Panc1 (cell line): ENCODE measurements around the gene WDR27. TPM values are rescaled to one million over a fixed set of nuclear protein-coding genes. Genes with fewer than 3 reads are reported as not detected.

Experiments
- ATAC-seq: fragments of 200-7000 bp; cut with Tn5 transposase; 2 replicates; pipeline ENCODE4 v1.9.1; 2020; ENCODE audit warnings: mild to moderate bottlenecking, moderate library complexity
- BruUV-seq: library from RNA; stranded (reverse); fragments of 400-500 nt; replicated peaks from 2 replicates; lab custom pipeline; 2021; lab: Mats Ljungman, UMichigan
- CTCF ChIA-PET: fragments of 300-600 bp; sonication (Branson Sonifier 250); formaldehyde crosslinking; loops from one replicate; lab custom pipeline; 2022; ENCODE audit warnings: antibody characterized with exemption; lab: Charles Lee
- POLR2A ChIA-PET: fragments of 300-600 bp; sonication (Branson Sonifier 250); formaldehyde crosslinking; loops from one replicate; lab custom pipeline; 2022; ENCODE audit warnings: antibody characterized with exemption; lab: Charles Lee
- DNase-seq: peaks from one replicate; pipeline ENCODE4 v3.0.0-alpha.2; 2010; ENCODE audit warnings: low read depth, low spot score
- H3K27ac ChIP-seq: 2 replicates; pipeline ENCODE4 v1.5.1; 2011; ENCODE audit warnings: mild to moderate bottlenecking, low read length, inconsistent platforms
- H3K27me3 ChIP-seq: fragments of 200-500 bp; sonication (Bioruptor generic); 2 replicates; pipeline ENCODE4 v1.6.0; 2014; ENCODE audit warnings: low read length, inconsistent platforms; ENCODE audit not compliant: control insufficient read depth, insufficient read depth
- H3K36me3 ChIP-seq: fragments of 200-500 bp; sonication (Bioruptor generic); 2 replicates; pipeline ENCODE4 v1.5.1; 2014; ENCODE audit warnings: inconsistent platforms, mild to moderate bottlenecking, low read length, moderate library complexity; ENCODE audit not compliant: control insufficient read depth, insufficient read depth
- H3K4me1 ChIP-seq: 2 replicates; pipeline ENCODE4 v1.5.1; 2011; ENCODE audit warnings: inconsistent platforms, mild to moderate bottlenecking, low read length, moderate library complexity; ENCODE audit not compliant: control insufficient read depth, insufficient read depth
- H3K4me3 ChIP-seq, 2 experiments: 2 replicates each; pipeline ENCODE4 v1.5.1; 2011 to 2012; ENCODE audit warnings: low read depth in 2 of 2, low read length in 2 of 2, mild to moderate bottlenecking in 2 of 2, inconsistent platforms in 1 of 2, moderate library complexity in 1 of 2
- H3K9me3 ChIP-seq: fragments of 200-500 bp; sonication (Bioruptor generic); 2 replicates; pipeline ENCODE4 v1.5.1; 2014; ENCODE audit warnings: low read depth, mild to moderate bottlenecking, inconsistent platforms, low read length, moderate library complexity; ENCODE audit not compliant: control insufficient read depth, insufficient read depth
- CTCF ChIP-seq: fragments of 450-650 bp; IDR thresholded peaks from 2 replicates; pipeline ENCODE4 v1.5.1; 2017; ENCODE audit warnings: mild to moderate bottlenecking
- POLR2AphosphoS5 ChIP-seq: IDR thresholded peaks from 2 replicates; pipeline ENCODE4 v1.6.1; 2012; ENCODE audit warnings: mild to moderate bottlenecking, low read depth, low read length, moderate library complexity
- SIN3A ChIP-seq: IDR thresholded peaks from 2 replicates; pipeline ENCODE4 v1.6.1; 2012; ENCODE audit warnings: low read depth, mild to moderate bottlenecking, low read length, moderate library complexity, borderline replicate concordance; ENCODE audit not compliant: insufficient read depth
- TCF7L2 ChIP-seq: IDR thresholded peaks from 2 replicates; pipeline ENCODE4 v1.6.1; 2011; ENCODE audit warnings: mild to moderate bottlenecking, low read depth, low read length, inconsistent platforms
- in situ Hi-C: cut with HindIII; loops from 2 replicates; pipeline ENCODE4 v1.10.0; 2016; ENCODE audit warnings: low sequenced_read_pairs, low pct_unique_long_range_greater_than_20kb
- intact Hi-C: fragments of 100-400 bp; cut with micrococcal nuclease; formaldehyde crosslinking; loops from one replicate; pipeline ENCODE4 v1.10.0; 2022; ENCODE audit not compliant: unreplicated experiment
- total RNA-seq: library from RNA; stranded (reverse); gene quantifications from one replicate; pipeline ENCODE4 v1.2.1, GENCODE V29; 2021; ENCODE audit not compliant: unreplicated experiment
- TF ChIP-seq, protein P1 (sequence below), 2 experiments: IDR thresholded peaks; 2 replicates each; pipeline ENCODE4 v1.6.1; 2011 to 2012; ENCODE audit warnings: low read depth in 2 of 2, control low read depth in 1 of 2, low read length in 1 of 2, mild to moderate bottlenecking in 1 of 2, moderate library complexity in 1 of 2; ENCODE audit not compliant: insufficient read depth in 1 of 2

WDR27 gene
- total RNA-seq, 1 experiment from 2014 or later: 56.3 TPM

DNA sequence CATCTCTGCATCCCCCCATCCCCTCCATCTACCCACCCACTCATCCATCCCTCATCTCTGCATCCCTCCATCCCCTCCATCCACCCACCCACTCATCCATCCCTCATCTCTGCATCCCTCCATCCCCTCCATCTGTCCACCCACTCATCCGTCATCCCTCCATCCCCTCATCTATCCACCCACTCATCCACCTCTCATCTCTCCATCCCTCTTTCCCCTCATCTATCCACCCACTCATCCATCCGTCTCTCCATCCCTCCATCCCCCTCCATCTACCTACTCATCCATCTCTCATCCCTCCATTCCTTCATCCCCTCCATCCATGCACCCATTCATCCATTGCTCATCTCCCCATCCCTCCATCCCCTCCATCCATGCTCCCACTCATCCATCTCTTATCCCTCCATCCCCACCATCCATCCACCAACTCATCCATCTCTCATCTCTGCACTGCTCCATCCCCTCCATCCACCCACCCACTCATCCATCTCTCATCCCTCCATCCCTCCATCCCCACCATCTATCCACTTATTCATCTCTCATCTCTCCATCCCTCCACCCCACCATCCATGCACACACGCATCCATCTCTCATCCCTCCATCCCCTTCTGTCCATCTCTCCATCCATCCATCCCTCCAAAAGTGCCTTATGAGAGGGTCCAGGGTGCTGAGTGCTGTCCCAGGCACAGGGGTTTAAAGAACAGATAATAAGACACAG is 51.4 kb downstream of the WDR27 start:
- DNase-seq (no peak), ATAC-seq (no peak)
- Histone ChIP-seq H3K36me3 (no peaks in the 10 kb centered on the region), H3K9me3 (no peaks in the 10 kb centered on the region), H3K4me1 (no peaks in the 10 kb centered on the region), H3K27me3 (no peaks in the 10 kb centered on the region), H3K4me3 (no peak overlapping the region), H3K27ac (no peak overlapping the region)
- POLR2A ChIA-PET: no interaction called here
- in situ Hi-C loops (no loop called here), intact Hi-C loops (no loop called here)
- no TSS peak for BruUV-seq
- TF ChIP-seq, protein P1, sequence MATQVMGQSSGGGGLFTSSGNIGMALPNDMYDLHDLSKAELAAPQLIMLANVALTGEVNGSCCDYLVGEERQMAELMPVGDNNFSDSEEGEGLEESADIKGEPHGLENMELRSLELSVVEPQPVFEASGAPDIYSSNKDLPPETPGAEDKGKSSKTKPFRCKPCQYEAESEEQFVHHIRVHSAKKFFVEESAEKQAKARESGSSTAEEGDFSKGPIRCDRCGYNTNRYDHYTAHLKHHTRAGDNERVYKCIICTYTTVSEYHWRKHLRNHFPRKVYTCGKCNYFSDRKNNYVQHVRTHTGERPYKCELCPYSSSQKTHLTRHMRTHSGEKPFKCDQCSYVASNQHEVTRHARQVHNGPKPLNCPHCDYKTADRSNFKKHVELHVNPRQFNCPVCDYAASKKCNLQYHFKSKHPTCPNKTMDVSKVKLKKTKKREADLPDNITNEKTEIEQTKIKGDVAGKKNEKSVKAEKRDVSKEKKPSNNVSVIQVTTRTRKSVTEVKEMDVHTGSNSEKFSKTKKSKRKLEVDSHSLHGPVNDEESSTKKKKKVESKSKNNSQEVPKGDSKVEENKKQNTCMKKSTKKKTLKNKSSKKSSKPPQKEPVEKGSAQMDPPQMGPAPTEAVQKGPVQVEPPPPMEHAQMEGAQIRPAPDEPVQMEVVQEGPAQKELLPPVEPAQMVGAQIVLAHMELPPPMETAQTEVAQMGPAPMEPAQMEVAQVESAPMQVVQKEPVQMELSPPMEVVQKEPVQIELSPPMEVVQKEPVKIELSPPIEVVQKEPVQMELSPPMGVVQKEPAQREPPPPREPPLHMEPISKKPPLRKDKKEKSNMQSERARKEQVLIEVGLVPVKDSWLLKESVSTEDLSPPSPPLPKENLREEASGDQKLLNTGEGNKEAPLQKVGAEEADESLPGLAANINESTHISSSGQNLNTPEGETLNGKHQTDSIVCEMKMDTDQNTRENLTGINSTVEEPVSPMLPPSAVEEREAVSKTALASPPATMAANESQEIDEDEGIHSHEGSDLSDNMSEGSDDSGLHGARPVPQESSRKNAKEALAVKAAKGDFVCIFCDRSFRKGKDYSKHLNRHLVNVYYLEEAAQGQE (IDR thresholded peaks at IDR 0.05; ENCODE audit: insufficient read depth in 1 of 2, low read depth in 2 of 2, low read length in 1 of 2): no peak
- TF ChIP-seq TCF7L2 (no peak), CTCF (no peak), SIN3A (no peak), POLR2AphosphoS5 (no peak)
- CTCF ChIA-PET: no interaction called here

GRCh38 chr6:169648617-169649016 is 53.2 kb downstream of the WDR27 start:
- no TSS peak for BruUV-seq
- in situ Hi-C loops: no loop called here
- no peak for ATAC-seq
- no peaks in the 10 kb centered on the region for H3K4me1 ChIP-seq
- ChIA-PET POLR2A (no interaction called here), CTCF (no interaction called here)
- intact Hi-C loops: no loop called here
- TF ChIP-seq POLR2AphosphoS5 (no peak), TCF7L2 (no peak), SIN3A (no peak), CTCF (no peak)
- TF ChIP-seq, protein P1 (IDR thresholded peaks at IDR 0.05; ENCODE audit: insufficient read depth in 1 of 2, low read depth in 2 of 2, low read length in 1 of 2): no peak
- H3K27me3 ChIP-seq: no peaks in the 10 kb centered on the region
- no peak overlapping the region for H3K4me3 ChIP-seq
- no peak overlapping the region for H3K27ac ChIP-seq
- DNase-seq: no peak
- H3K36me3 ChIP-seq: no peaks in the 10 kb centered on the region
- no peaks in the 10 kb centered on the region for H3K9me3 ChIP-seq
